Subcutaneous adipose tissue (tissue), 4 donors: ENCODE data around the gene ZNF608. TPM values are rescaled to one million over a fixed set of nuclear protein-coding genes. Genes with fewer than 3 reads are reported as not detected.

ENCODE experiments used
- CTCF ChIP-seq: fragments of 450-650 bp; IDR thresholded peaks from one replicate; pipeline ENCODE4 v1.5.1; 2016; ENCODE audit warnings: low read depth, mild to moderate bottlenecking, control low read depth, antibody characterized with exemption, moderate library complexity
- total RNA-seq, 4 donors: library from RNA; depleted of rRNA; stranded (reverse); fragments of >200 nt; gene quantifications; one replicate each; pipeline ENCODE4 v1.1.0, GENCODE V29; 2016

ZNF608 gene
- total RNA-seq, 4 donors from 2014 or later = 8.0 to 17.2 (median 10.8) TPM

DNA sequence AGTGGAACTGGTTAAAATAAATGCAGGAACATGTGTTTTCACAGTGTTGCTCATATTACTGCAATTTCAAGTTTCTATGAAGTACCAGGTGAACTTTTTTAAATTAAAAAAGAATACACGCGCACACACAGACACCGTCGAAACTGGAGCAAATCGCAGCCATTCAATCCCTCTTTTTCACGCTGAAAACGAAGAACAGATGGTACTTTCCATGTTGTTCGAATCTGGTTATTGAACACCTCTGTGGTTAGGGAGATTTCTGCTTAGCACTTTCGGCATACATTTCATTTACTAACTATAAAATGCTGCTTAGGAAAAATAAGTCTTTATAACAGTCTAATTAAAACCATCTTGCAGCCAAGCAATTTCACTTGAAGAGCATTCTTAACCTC, 6.8 kb downstream of the ZNF608 start:
- TF ChIP-seq CTCF = no peak

GRCh38 chr5:124738681-124739633, 7.5 kb downstream of the ZNF608 start:
- no peak for TF ChIP-seq CTCF

DNA sequence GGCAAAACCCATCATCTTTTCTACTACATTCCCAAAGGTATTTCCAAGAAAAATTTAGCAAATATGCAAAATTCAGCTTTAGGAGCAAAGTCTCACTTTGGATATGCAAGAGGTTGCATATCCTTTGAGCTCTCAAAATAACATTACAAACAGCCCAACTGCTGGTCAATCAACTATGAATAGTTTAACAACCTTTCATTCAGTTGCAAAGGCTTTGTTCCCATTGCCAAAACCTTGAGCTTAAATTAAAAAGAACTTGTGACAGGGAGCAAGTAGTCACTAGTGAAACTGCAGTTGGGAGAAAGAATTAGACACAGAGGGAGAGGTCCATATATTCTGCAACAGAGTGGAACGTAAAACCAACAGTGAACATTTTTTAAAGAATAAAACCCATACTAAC, 8.8 kb downstream of the ZNF608 start:
- no peak for TF ChIP-seq CTCF

DNA sequence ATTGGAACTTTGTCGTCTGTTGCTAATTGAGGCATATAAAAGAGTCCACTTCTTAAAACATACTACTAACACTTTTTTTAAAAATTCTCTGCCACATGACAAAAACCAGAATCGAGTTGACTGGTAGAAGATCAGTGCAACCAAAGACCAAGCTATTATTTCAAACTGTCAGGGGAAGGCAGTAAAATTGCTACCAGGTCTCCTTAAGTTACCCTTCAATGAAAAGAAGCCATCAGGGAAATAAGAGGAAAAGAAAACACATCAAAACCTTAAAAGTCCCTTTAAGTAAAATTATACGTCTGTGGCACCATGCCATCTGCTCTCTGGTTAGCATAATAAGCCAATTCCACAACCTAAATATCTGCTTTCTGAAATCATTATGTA, 9.6 kb downstream of the ZNF608 start:
- no peak for TF ChIP-seq CTCF

- no peak for TF ChIP-seq CTCF
These were observed 10.2 kb downstream of the ZNF608 start for GRCh38 chr5:124736082-124736804.

DNA sequence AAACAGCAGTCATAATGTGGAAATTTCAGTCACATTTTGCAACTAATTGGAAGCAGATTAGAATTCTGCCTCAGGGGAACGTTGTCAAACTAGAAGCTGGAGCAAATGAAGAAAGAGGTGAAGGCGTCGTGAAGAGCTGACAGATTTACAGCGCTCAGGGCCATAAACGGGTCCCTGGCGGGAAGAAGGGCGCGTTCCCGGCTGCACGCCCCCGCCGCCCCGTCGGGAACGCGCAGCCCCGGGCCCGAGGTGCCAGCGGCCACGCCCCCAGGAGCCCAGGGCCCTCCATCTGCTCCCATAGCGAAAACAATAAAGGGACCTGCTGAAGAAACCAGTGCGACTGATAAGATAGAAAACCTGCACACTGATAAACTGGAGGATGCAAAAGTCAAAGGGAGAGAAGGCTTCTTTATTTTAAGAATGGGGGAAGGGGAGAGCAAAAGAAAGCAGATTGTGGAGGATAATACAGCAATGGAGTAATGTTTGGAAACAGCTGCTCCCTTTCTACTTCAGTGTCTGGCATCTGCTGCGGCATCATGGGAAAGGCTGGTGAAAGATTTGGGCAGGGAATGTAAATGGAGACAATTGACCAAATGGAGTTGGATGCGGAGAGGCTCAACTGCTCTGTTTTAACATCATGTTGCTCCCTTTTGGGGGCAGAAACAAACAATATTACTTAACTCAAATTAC, 11.1 kb downstream of the ZNF608 start:
- no peak for TF ChIP-seq CTCF
